Pancreas (tissue), 10 donors: ENCODE results near the gene IGF1. TPM values are rescaled to one million over a fixed set of nuclear protein-coding genes. Genes with fewer than 3 reads are reported as not detected.

ENCODE experiments used
- ATAC-seq, 4 donors: fragments of 200-7000 bp; cut with Tn5 transposase; one replicate each; pipeline versions ENCODE4 v1.8.0 to v1.9.1; 2020; ENCODE audit warnings: mild to moderate bottlenecking in 4 of 4, moderate library complexity in 4 of 4
- DNase-seq, 6 donors: peaks; one replicate each; pipeline ENCODE4 v3.0.0-alpha.2; 2020
- FAIRE-seq: peaks from 2 replicates; lab custom pipeline; 2012; peaks lifted over from hg19 to GRCh38; lab: Jason Lieb, UNC
- H3K27ac ChIP-seq, 4 donors: fragments of 200-600 bp; sonication (generic); 1 replicate in 3 of 4; 2 replicates in 1 of 4; pipeline versions ENCODE4 v1.5.0 to v1.8.0; 2020
- H3K27me3 ChIP-seq, 4 donors: fragments of 200-600 bp; one replicate each; pipeline ENCODE4 v1.8.0; 2021
- H3K36me3 ChIP-seq, 3 donors: fragments of 200-600 bp; sonication (generic) in 1 of 3; one replicate each; pipeline versions ENCODE4 v1.5.0 to v1.8.0; 2020 to 2021
- H3K4me1 ChIP-seq, 3 donors: fragments of 200-600 bp; one replicate each; pipeline ENCODE4 v1.8.0; 2021
- H3K4me3 ChIP-seq, 4 donors: fragments of 200-600 bp; sonication (generic) in 2 of 4; one replicate each; pipeline versions ENCODE4 v1.5.0 to v1.8.0; 2020 to 2021
- H3K9me3 ChIP-seq, 4 donors: fragments of 200-600 bp; one replicate each; pipeline ENCODE4 v1.8.0; 2021
- CTCF ChIP-seq, 4 donors: fragments of 200-600 bp; sonication (generic) in 3 of 4; IDR thresholded peaks; one replicate each; pipeline versions ENCODE4 v1.5.0 to v1.8.0; 2021; ENCODE audit warnings: antibody characterized with exemption in 4 of 4
- WGBS, 2 donors: extraction: QIAGEN DNeasy Blood & Tissue Kit; methylation state at CpG; one replicate each; pipeline ENCODE4 v1.1.7; 2013; 5-methylcytosine and 5-hydroxymethylcytosine counted together
- intact Hi-C, 3 donors: fragments of 100-400 bp; cut with DNase I; formaldehyde crosslinking; loops; one replicate each; pipeline versions ENCODE4 v1.11.1 to v1.14.2; 2022
- polyA plus RNA-seq, 2 donors: library from polyadenylated mRNA; stranded (reverse); fragments of 200-250 nt; gene quantifications; one replicate each; pipeline ENCODE4 v1.2.3, GENCODE V29; 2013
- total RNA-seq, 6 donors: library from RNA; stranded (reverse); fragmentation: NEBNext Ultra II Directional in 4 of 6; extraction: Animal tissue kit (Norgen Biotek cat#: 25700) in 4 of 6; gene quantifications; one replicate each; pipeline versions ENCODE4 v1.2.1 to v1.2.4, GENCODE V29; 2021 to 2023
- donor health status: healthy with polysubstance abuse.
- donor health status: DM: no; HTN: no; CAD: no; lungs with moderate emphysema.
- donor health status: DM: no; HTN: no; CAD: no.
- donor health status: control.
- donor health status: control.
- donor health status: Bipolar disorder and iron deficiency.
- donor health status: DM: yes; HTN: yes; CAD: no.
- donor health status: DM: no; HTN: no; CAD: no.
- donor health status: DM: no; HTN: no; CAD: no.
- donor health status: DM: yes; HTN: yes; CAD: no.

The IGF1 gene
- total and polyA plus RNA-seq, 8 donors: 1.5 to 23.8 (median 4.6) TPM

DNA sequence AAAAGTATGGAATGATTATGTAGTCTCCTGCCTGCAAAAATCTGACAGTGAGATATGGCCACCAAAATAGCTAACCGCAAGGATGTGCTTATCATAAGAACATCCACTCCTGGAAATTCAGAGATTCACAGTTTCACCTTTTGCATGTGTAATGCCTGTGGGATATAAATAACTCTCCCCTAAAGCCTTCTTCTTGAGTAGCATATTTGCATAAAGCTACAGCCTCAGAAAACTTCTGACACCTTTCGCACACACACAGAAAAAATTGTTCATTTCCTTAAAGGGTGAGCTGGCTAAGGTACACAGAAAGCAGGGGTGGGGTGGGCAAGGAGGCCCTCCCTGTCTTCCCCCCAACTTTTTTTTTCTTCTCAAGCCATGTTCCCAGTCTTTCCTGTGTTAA lies 3.1 kb upstream of the IGF1 start:
- Histone ChIP-seq H3K27me3 (no peaks in the 10 kb centered on the region), H3K27ac (no peak overlapping the region), H3K4me1 (no peaks in the 10 kb centered on the region), H3K36me3 (no peaks in the 10 kb centered on the region), H3K9me3 (no peaks in the 10 kb centered on the region), H3K4me3 (no peak overlapping the region)
- DNase-seq (no peak), FAIRE-seq (no peak), ATAC-seq (no peak)
- intact Hi-C loops: loop anchor here in 1 of 3 donors (10.0 kb wide), 1 partner anchor 319 kb away; no protein-coding TSS in a partner anchor
- TF ChIP-seq CTCF (IDR thresholded peaks at IDR 0.05): no peak
- WGBS, 2 donors: 94 to 95% methylated on average over 2 of the region's 2 CpGs

GRCh38 chr12:102481705-102482425 lies 1.5 kb upstream of the IGF1 start:
- H3K4me3 ChIP-seq: no peak overlapping the region
- H3K27me3 ChIP-seq: no peaks in the 10 kb centered on the region
- H3K9me3 ChIP-seq: no peaks in the 10 kb centered on the region
- ATAC-seq (no peak), FAIRE-seq (no peak), DNase-seq (no peak)
- H3K36me3 ChIP-seq: no peaks in the 10 kb centered on the region
- no peak overlapping the region for H3K27ac ChIP-seq
- no peak for TF ChIP-seq CTCF (IDR thresholded peaks at IDR 0.05)
- H3K4me1 ChIP-seq: no peaks in the 10 kb centered on the region
- intact Hi-C loops: loop anchor here in 1 of 3 donors (10.0 kb wide), 1 partner anchor 317 kb away; no protein-coding TSS in a partner anchor

- intact Hi-C loops: loop anchor here in 1 of 3 donors (10.0 kb wide), 1 partner anchor 315 kb away; no protein-coding TSS in a partner anchor
- 55 to 64% methylated on average over 4 of the region's 4 CpGs for WGBS, 2 donors
- Histone ChIP-seq H3K4me1 (no peaks in the 10 kb centered on the region), H3K9me3 (no peaks in the 10 kb centered on the region), H3K36me3 (no peaks in the 10 kb centered on the region), H3K27ac (no peak overlapping the region), H3K27me3 (no peaks in the 10 kb centered on the region), H3K4me3 (no peak overlapping the region)
- no peak for DNase-seq
- FAIRE-seq: no peak
- no peak for TF ChIP-seq CTCF (IDR thresholded peaks at IDR 0.05)
- ATAC-seq: no peak
Observed at GRCh38 chr12:102479939-102480338, 424 bp downstream of the IGF1 start.

DNA sequence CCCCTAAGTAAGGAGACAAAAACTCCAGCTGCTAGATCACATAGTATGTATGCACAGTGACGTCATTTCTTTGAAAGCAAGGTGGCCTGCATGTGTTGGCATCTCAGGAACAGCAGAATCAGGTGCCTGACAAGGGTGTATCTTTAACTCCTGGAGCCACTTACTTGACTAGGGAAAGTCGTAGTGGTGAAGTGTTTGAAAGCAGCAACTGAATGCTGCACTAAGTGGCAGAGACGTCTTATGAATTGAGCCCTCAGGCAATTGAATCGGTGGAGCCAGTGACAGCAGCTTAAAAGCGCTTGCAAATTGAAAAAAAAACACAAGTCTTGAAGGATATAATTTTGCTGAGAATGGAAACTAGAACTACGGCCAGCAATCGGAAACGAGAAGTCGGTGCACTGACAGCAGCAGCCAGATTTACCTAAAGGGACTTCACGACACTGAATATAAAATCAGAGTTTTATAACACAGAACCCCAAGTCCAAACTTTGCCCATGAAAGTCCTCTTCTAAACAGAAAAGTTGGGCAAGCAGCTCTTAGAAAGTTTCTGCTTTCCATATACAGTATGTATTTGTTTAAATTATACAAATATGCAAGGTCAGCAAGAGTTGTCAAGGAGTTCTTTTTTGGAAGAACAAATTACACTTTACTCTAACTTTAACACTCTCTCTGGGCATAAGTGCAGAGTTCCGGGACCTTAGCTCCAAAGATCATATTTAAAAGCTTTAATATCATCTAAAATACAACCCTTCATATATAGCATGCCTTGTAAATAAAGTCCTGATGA lies 1.1 kb downstream of the IGF1 start:
- H3K36me3 ChIP-seq: no peaks in the 10 kb centered on the region
- ATAC-seq (peak in 3 of 4 donors; percentile 26 to 55 (median 46)), FAIRE-seq (no peak), DNase-seq (no peak)
- H3K4me3 ChIP-seq: peak overlapping the region in 1 of 4 donors; percentile 19
- H3K4me1 ChIP-seq: no peaks in the 10 kb centered on the region
- H3K27me3 ChIP-seq: no peaks in the 10 kb centered on the region
- 38 to 43% methylated on average over 11 of the region's 11 CpGs for WGBS, 2 donors
- H3K9me3 ChIP-seq: no peaks in the 10 kb centered on the region
- TF ChIP-seq CTCF (IDR thresholded peaks at IDR 0.05): no peak
- H3K27ac ChIP-seq: no peak overlapping the region
- intact Hi-C loops: no loop called here
